Subcutaneous adipose tissue (tissue), 4 donors: ENCODE results near the gene KRTAP10-5. TPM values are rescaled to one million over a fixed set of nuclear protein-coding genes. Genes with fewer than 3 reads are reported as not detected.
"Not testable (repeated sequence)": the region's sequence is repeated elsewhere in the genome, so short reads cannot be mapped to it uniquely, and the experiment has no call there.

Experiments
- CTCF ChIP-seq: fragments of 450-650 bp; IDR thresholded peaks from one replicate; pipeline ENCODE4 v1.5.1; 2016; ENCODE audit warnings: low read depth, mild to moderate bottlenecking, control low read depth, antibody characterized with exemption, moderate library complexity
- total RNA-seq, 4 donors: library from RNA; depleted of rRNA; stranded (reverse); fragments of >200 nt; gene quantifications; one replicate each; pipeline ENCODE4 v1.1.0, GENCODE V29; 2016

The KRTAP10-5 gene
- total RNA-seq, 4 donors from 2014 or later: not detected

- TF ChIP-seq CTCF: not testable (repeated sequence)
Measured at GRCh38 chr21:44573630-44574456, 6.6 kb downstream of the KRTAP10-5 start, which contains the start of gene KRTAP10-4. KRTAP10-4 (plus strand) TSS chr21:44573729; CDS start chr21:44573759, 30 bp downstream.

- no peak for TF ChIP-seq CTCF
Measured at GRCh38 chr21:44572959-44573583, 7.3 kb downstream of the KRTAP10-5 start.

GRCh38 chr21:44571844-44572782, 8.3 kb downstream of the KRTAP10-5 start:
- no peak for TF ChIP-seq CTCF

GRCh38 chr21:44571296-44571695, 9.1 kb downstream of the KRTAP10-5 start:
- no peak for TF ChIP-seq CTCF

GRCh38 chr21:44569861-44570517, 10.4 kb downstream of the KRTAP10-5 start:
- TF ChIP-seq CTCF: no peak

GRCh38 chr21:44568667-44569556, 11.5 kb downstream of the KRTAP10-5 start:
- no peak for TF ChIP-seq CTCF
